RPMI8226 (cell line): ENCODE data around the gene DIPK1B.
A peak's percentile ranks its signal among the peaks of the same experiment; 100 is the strongest.
"Not testable (repeated sequence)": the region's sequence is repeated elsewhere in the genome, so short reads cannot be mapped to it uniquely, and the experiment has no call there.

ENCODE experiments used
- DNase-seq: peaks from one replicate; pipeline ENCODE4 v3.0.0-alpha.2; 2015

DIPK1B gene

GRCh38 chr9:136700304-136700703 is 12.1 kb upstream of the DIPK1B start:
- DNase-seq = no peak

GRCh38 chr9:136700959-136701667 is 11.3 kb upstream of the DIPK1B start:
- peak; percentile 79 for DNase-seq

GRCh38 chr9:136701668-136702053 is 10.7 kb upstream of the DIPK1B start:
- no peak for DNase-seq

GRCh38 chr9:136703276-136703860 is 9.0 kb upstream of the DIPK1B start:
- peak; percentile 89 for DNase-seq

- DNase-seq = not testable (repeated sequence)
Measured at GRCh38 chr9:136704741-136705140, 7.6 kb upstream of the DIPK1B start.

GRCh38 chr9:136705564-136705963 is 6.8 kb upstream of the DIPK1B start:
- DNase-seq = no peak

- no peak for DNase-seq
Measured at GRCh38 chr9:136707011-136707410, 5.4 kb upstream of the DIPK1B start.

DNA sequence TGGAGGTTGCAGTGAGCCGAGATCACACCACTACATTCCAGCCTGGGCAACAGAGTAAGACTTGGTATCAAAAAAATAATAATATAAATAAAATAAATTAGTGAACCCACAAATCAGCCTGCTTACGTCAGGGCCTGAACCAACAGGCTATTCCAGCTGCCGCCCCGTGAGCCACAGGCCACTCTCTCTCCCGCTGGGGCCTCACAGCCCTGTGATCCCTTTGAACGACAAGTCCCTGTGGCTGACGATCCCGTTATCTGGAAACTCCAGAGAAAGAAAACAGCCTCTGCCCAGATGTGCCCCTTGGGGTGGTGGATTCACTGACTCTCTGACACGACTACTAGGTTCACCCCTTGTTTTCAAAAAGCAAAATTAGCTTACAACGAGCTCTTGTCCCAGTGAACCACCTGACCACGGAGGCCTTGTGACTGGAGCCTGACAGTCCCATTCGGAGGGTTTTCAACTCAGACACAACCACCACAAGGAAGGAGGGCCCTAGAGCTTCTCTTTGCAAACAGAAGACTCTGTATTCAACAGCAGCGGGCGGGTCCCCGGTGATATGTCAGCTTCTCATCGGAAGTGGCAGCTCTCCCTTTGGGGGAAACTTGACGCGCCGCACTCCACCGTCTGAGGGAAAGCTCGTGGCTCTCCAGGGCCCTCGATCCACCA is 4.4 kb upstream of the DIPK1B start:
- no peak for DNase-seq

- DNase-seq = no peak
Measured at GRCh38 chr9:136709454-136710109, 2.8 kb upstream of the DIPK1B start.

- DNase-seq = no peak
Measured at GRCh38 chr9:136710543-136710942, 1.8 kb upstream of the DIPK1B start.

DNA sequence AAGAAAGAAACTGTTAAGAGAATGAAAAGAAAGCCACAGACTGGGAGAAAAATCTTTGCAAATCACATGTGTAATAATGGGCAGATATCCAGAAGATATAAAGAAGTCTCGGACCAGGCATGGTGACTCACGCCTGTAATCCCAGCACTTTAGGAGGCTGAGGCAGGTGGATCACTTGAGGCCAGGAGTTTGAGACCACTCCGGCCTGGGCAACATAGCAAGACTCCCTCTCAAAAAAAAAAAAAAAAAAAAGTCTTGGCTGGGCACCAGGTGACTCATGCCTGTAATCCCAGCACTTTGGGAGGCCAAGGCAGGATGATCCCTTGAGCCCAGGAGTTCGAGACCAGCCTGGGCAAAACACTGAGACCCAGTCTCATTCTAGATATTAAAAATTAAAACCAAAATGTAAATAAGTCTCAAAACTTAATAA is 1.1 kb upstream of the DIPK1B start:
- DNase-seq = not testable (repeated sequence)

DNA sequence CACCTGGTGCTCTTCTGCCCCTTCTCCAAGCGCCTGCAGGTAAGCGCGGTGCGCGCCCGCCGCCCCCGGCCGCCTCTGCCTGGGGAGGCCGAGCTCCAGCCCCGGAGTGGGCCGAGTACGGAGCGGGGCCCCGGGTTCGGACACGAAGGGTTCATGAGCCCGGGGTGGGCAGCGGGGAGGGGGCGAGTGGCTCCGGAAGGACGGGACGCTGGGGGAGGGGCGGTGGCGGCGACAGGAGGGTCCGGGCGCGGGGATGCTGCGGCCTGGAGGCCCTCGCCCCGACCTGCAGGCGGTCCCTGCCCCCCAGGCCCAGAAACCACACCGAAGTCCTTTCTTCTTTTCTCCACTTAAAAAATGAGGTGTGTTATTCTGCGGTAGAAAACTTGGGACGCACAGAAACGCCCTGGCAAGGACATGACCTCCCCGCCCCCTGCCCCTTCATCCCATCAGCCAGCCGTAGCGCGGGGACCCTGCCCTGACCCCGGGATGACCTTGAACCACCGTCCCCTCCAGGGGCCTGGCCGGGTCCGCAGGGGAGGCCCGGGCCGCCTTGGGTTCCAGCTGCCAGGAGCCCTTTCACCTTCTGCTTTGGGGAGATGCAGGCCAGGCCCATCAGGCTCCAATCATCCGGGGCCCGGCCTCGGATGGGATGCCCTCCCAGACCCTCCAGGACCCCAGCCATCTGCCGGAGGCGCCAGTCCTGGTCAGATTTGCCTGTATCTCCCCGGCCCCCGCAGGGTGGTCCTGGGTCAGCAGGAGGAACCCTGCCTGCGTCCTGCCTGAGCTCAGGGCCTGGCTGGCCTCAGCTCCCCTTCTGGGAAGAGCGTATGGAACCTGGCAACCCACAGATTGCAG is 545 bp downstream of the DIPK1B start:
- peak; percentile 31 for DNase-seq

DNA sequence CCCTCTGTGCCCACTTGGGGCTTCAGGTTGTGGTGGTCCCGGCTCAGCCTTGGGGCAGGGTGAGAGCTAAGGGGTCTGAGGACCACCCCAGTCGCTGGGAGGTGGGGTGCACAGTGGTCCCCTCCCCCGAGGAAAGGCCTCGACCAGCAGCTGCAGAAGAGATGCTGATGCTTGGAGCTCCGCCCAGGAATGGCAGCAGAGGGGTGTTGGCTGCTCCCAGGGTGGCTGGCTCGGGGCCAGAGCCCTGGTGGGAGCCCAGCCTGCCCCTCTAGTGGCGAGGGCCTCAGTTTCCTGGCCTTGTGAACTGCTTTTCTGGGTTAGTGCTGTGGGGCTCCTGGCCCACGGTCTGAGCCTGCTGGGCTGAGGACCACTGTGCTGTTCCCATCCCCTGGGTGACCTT is 1.2 kb downstream of the DIPK1B start:
- DNase-seq = peak; percentile 51

GRCh38 chr9:136714096-136714892 is 1.9 kb downstream of the DIPK1B start:
- DNase-seq = no peak

DNA sequence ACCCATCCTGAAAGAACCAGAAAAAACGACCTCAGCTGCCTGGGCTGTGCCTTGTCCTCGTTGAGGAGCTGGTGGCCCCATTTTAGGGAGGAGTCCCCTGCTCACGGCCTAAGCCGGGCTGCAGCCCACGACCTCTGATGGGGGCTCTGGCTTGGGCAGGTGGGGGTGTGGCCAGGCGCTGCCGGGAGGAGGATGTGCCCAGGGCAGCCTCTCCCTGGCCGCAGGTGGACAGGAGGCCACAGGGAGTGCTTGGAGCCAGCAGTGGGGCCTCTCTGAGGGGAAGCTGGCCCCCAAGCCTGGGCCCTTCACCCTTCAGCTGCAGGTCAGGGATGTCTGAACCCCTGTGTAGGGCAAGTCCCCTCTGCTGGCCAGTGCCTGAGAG is 2.5 kb downstream of the DIPK1B start:
- no peak for DNase-seq

DNA sequence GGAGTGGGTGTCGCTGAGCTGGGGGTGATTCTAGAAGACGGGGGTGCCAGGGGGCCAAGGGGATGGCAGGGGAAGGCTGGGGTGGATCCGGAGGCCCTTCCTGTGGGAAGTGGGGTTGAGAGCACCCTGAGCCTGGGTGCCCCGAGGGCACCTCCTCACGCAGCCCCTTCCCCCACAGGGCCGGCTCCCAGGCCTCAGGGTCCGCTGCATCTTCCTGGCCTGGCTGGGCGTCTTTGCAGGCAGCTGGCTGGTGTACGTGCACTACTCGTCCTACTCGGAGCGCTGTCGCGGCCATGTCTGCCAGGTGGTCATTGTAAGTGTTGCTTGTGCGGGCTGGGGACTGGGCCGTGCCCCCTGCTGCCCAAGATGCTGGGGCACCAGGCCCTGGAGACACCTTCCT is 5.0 kb downstream of the DIPK1B start:
- no peak for DNase-seq

DNA sequence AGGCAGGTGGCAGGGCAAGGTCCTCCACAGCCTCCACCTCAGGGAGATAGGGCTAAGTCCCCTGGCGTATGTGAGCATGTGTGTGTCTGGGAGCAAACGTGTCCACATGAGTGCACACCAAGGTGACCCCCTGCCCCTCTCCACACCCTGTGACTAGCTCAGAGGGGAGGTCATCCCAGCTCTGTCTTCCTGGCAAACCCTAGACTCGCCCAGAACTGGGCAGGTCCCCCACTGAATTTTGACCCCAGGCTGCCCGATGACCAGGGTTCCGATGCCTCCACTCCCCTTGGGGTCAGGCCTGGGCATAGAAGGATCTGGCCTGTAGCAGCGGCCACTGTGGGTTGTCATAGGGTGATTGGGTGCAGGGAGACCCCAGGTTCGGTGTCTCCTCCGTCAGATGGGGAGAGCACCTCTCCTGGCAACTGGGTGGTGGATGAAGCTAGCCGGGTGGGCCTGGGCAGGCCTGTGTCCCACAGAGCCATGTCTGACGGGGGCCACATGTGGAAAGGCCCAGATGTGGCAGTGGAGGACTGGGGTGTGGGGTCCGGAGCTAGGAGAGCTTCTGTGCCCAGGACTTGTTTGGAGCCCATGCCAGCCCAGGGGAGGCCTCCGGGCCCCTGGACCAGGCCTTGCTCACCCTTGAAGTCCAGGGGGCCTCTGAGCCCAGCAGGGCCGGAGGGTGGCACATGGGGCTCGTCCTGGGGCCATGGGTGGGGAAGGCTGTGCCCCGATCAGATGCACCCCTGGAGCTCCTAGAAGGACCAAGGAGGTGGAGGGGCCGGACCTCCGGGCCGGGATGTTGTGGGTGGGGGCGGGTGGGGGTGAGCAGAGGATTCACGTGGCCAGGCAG is 6.2 kb downstream of the DIPK1B start:
- no peak for DNase-seq

DNA sequence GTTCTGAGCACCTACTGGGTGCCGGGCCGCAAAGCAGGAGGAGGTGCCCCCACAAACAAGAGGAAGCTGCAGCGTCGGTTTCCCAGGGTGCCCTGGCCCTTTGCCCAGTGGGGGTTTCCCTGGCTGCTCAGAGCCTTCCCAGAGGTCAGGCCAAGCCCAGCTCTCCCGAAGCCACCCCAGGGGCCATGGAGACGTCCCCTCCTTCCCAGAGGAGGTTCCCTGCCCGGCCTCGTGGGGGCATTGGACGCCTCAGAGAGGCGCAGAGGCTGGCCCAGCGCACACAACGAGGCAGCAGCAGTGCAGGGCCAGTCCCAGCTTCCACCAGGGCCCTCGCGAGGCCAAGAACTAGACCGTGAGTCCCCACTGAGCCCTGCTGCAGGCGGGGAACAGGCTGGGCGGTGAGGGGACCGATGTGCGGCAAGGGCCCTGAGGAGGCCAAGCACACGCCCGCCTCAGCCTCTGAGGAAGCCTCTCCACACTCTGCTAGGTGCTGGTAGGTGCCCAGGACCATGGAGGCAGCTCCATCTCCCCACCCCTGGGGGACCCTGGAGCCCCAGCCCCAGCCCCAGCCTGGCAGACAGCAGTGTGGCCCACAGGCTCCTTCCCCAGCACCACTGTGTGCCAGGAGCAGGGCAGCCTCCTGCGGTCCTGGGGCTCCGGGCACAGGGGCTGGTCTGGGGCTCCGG is 7.0 kb downstream of the DIPK1B start:
- DNase-seq = peak; percentile 56

DNA sequence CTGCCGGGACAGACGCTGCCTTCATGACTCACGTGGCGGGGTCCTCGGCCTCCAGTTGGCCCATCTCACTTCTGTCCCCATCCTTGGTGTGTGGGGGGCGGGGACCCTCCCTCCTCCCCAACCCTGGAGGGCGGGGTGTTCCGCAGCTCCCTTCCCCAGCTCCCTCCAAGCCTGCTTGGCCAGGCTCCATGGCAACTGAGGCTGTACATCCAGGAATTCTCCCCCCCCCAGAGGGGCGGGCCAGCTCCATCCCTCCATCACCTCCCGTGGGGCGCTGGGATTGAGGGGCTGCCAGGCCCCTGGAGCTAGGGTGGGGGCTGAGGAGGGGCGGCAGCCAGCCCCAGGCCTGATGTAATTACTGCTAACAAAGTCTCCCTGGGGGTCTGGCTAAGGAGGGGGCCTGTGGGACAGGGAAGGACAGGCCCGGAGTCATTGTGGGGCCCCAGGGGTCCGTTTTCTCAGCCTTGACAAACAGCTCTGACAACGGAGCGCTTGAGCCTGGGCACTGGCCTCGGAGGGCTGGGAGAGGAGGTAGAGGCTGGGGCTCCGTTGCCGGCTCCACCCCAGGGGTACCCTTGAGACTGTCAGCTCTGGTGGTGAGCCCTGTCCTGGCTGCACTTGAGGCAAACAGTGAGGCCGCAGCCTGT is 8.0 kb downstream of the DIPK1B start:
- no peak for DNase-seq

GRCh38 chr9:136720898-136721338 is 8.5 kb downstream of the DIPK1B start:
- DNase-seq = no peak
